Skeletal muscle tissue (tissue), 4 donors: Measurements from ENCODE around the gene RNU2-1. TPM values are rescaled to one million over a fixed set of nuclear protein-coding genes. Genes with fewer than 3 reads are reported as not detected.
"Not testable (repeated sequence)": the region's sequence is repeated elsewhere in the genome, so short reads cannot be mapped to it uniquely, and the experiment has no call there.

Source experiments
- H3K27ac ChIP-seq: one replicate; pipeline ENCODE4 v1.7.0; 2013; ENCODE audit warnings: mild to moderate bottlenecking, low read depth, low read length, inconsistent platforms
- H3K27me3 ChIP-seq, 3 donors: one replicate each; pipeline ENCODE4 v1.7.0; 2013; ENCODE audit warnings: low read length in 3 of 3; ENCODE audit not compliant: control insufficient read depth in 3 of 3, insufficient read depth in 3 of 3
- H3K36me3 ChIP-seq, 3 donors: one replicate each; pipeline ENCODE4 v1.7.0; 2013; ENCODE audit warnings: low read length in 3 of 3; ENCODE audit not compliant: control insufficient read depth in 3 of 3, insufficient read depth in 3 of 3
- H3K4me1 ChIP-seq, 3 donors: one replicate each; pipeline ENCODE4 v1.7.0; 2013; ENCODE audit warnings: low read length in 3 of 3, mild to moderate bottlenecking in 3 of 3; ENCODE audit not compliant: control insufficient read depth in 3 of 3, insufficient read depth in 3 of 3
- H3K4me3 ChIP-seq, 3 donors: one replicate each; pipeline ENCODE4 v1.7.0; 2013; ENCODE audit warnings: low read length in 3 of 3
- H3K9ac ChIP-seq, 3 donors: one replicate each; pipeline ENCODE4 v1.7.0; 2013; ENCODE audit warnings: low read length in 3 of 3, mild to moderate bottlenecking in 3 of 3, moderate library complexity in 2 of 3, low read depth in 1 of 3
- H3K9me3 ChIP-seq, 3 donors: one replicate each; pipeline ENCODE4 v1.7.0; 2013; ENCODE audit warnings: low read length in 3 of 3; ENCODE audit not compliant: control insufficient read depth in 3 of 3
- total RNA-seq: library from RNA; depleted of rRNA; stranded (reverse); fragments of >200 nt; gene quantifications from one replicate; pipeline ENCODE4 v1.2.3, GENCODE V29; 2014
- donor health status: Osteomylitis.

Gene RNU2-1
- total RNA-seq, 1 donor from 2014 or later: not detected

- H3K36me3 ChIP-seq, H3K9me3 ChIP-seq, H3K27me3 ChIP-seq, H3K4me1 ChIP-seq: not testable (repeated sequence)
- peak overlapping the region; percentile 58 to 70 (median 63) for H3K4me3 ChIP-seq
- H3K9ac ChIP-seq: peak overlapping the region; percentile 75 to 81 (median 76)
- H3K27ac ChIP-seq: peak overlapping the region; percentile 73
Observed at GRCh38 chr17:43231205-43232020, 2.4 kb downstream of the RNU2-1 start.

- not testable (repeated sequence) for H3K4me3 ChIP-seq, H3K27me3 ChIP-seq, H3K4me1 ChIP-seq, H3K27ac ChIP-seq, H3K9ac ChIP-seq, H3K9me3 ChIP-seq
- H3K36me3 ChIP-seq: peaks cover 3 to 11% (median 6%) of the 10 kb centered on the region in 3 donors
Observed at GRCh38 chr17:43228020-43228782, 5.6 kb downstream of the RNU2-1 start, which contains the start of gene CCDC200. Gene CCDC200, minus strand, starts transcription at chr17:43228623. Its CDS starts 69 bp downstream, at chr17:43228554.

- no peak overlapping the region for H3K9ac ChIP-seq
- no peak overlapping the region for H3K4me3 ChIP-seq
- H3K9me3 ChIP-seq: no peaks in the 10 kb centered on the region
- peaks cover 3 to 11% (median 6%) of the 10 kb centered on the region in 3 donors for H3K36me3 ChIP-seq
- H3K27ac ChIP-seq: no peak overlapping the region
- no peaks in the 10 kb centered on the region for H3K27me3 ChIP-seq
- no peaks in the 10 kb centered on the region for H3K4me1 ChIP-seq
Observed at GRCh38 chr17:43226393-43226792, 7.4 kb downstream of the RNU2-1 start.

- Histone ChIP-seq H3K9ac (peak overlapping the region in 1 of 3 donors; percentile 40), H3K4me3 (no peak overlapping the region), H3K27ac (no peak overlapping the region), H3K4me1 (no peaks in the 10 kb centered on the region), H3K27me3 (no peaks in the 10 kb centered on the region), H3K9me3 (no peaks in the 10 kb centered on the region), H3K36me3 (peaks cover 3 to 11% (median 7%) of the 10 kb centered on the region in 3 donors)
Observed at GRCh38 chr17:43224146-43224705, 9.6 kb downstream of the RNU2-1 start.

GRCh38 chr17:43220511-43221125 is 13.2 kb downstream of the RNU2-1 start:
- peaks cover 19 to 30% (median 24%) of the 10 kb centered on the region in 3 donors for H3K36me3 ChIP-seq
- H3K9me3 ChIP-seq: no peaks in the 10 kb centered on the region
- no peak overlapping the region for H3K4me3 ChIP-seq
- H3K4me1 ChIP-seq: no peaks in the 10 kb centered on the region
- H3K27ac ChIP-seq: no peak overlapping the region
- H3K27me3 ChIP-seq: no peaks in the 10 kb centered on the region
- H3K9ac ChIP-seq: no peak overlapping the region

- H3K4me1 ChIP-seq: no peaks in the 10 kb centered on the region
- H3K4me3 ChIP-seq: no peak overlapping the region
- H3K36me3 ChIP-seq: peaks cover 22 to 31% (median 29%) of the 10 kb centered on the region in 3 donors
- no peak overlapping the region for H3K9ac ChIP-seq
- H3K9me3 ChIP-seq: no peaks in the 10 kb centered on the region
- H3K27me3 ChIP-seq: no peaks in the 10 kb centered on the region
- H3K27ac ChIP-seq: no peak overlapping the region
Observed at GRCh38 chr17:43219746-43220380, 13.9 kb downstream of the RNU2-1 start.

GRCh38 chr17:43219001-43219400 is 14.8 kb downstream of the RNU2-1 start:
- Histone ChIP-seq H3K4me1 (no peaks in the 10 kb centered on the region), H3K9ac (no peak overlapping the region), H3K4me3 (no peak overlapping the region), H3K9me3 (no peaks in the 10 kb centered on the region), H3K36me3 (peaks cover 24 to 32% (median 25%) of the 10 kb centered on the region in 3 donors), H3K27ac (no peak overlapping the region), H3K27me3 (no peaks in the 10 kb centered on the region)

GRCh38 chr17:43217614-43218087 is 16.1 kb downstream of the RNU2-1 start:
- Histone ChIP-seq H3K4me3 (no peak overlapping the region), H3K27ac (no peak overlapping the region), H3K27me3 (no peaks in the 10 kb centered on the region), H3K36me3 (peaks cover 24 to 29% (median 29%) of the 10 kb centered on the region in 3 donors), H3K9ac (no peak overlapping the region), H3K4me1 (no peaks in the 10 kb centered on the region), H3K9me3 (no peaks in the 10 kb centered on the region)
